Dedifferentiated amniotic fluid mesenchymal stem cell (primary cell): ENCODE data around the gene MAP3K7CL.

ENCODE experiments used
- DNase-seq: peaks from one replicate; pipeline ENCODE4 v3.0.0-alpha.2; 2016; ENCODE audit errors: extremely low spot score

The MAP3K7CL gene

DNA sequence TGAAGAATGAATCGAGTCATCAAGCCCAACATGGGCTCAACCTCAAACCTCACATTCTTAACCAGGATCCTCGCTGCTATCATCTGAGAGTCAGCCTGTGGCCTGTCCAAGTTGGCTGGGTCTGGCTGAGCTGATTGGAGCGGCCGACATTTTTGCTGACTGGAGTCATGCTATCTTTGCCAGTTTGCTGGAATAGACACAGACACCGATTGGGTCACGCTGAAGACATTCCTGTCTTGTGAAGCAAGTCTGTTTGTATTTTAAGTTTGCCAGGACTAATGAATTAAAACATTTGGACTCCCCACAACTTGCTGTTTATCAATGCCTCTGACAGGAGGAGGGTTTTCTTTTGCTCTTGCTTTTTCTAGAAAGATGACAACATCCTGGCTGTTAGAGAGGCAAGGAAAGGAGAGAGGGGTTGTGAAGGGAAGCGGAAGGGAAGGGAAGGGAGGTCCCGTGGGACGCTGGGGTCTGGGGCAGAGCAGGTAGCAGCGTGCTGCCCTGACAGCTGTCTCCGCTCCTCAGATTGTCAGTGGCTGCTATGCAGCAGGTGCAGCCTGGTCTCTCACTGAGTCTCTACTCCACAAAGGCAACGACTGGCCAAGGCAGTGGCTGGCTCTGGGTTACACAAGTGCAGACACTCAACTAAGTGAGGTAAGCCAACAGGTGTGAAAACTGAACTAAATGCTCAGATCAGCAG is at the start of gene MAP3K7CL:
MAP3K7CL (plus strand) TSS at position 375 of the 700 bp plus-strand sequence. CDS start 2,701 bp downstream, outside the sequence.
- peak; percentile 94 for DNase-seq

DNA sequence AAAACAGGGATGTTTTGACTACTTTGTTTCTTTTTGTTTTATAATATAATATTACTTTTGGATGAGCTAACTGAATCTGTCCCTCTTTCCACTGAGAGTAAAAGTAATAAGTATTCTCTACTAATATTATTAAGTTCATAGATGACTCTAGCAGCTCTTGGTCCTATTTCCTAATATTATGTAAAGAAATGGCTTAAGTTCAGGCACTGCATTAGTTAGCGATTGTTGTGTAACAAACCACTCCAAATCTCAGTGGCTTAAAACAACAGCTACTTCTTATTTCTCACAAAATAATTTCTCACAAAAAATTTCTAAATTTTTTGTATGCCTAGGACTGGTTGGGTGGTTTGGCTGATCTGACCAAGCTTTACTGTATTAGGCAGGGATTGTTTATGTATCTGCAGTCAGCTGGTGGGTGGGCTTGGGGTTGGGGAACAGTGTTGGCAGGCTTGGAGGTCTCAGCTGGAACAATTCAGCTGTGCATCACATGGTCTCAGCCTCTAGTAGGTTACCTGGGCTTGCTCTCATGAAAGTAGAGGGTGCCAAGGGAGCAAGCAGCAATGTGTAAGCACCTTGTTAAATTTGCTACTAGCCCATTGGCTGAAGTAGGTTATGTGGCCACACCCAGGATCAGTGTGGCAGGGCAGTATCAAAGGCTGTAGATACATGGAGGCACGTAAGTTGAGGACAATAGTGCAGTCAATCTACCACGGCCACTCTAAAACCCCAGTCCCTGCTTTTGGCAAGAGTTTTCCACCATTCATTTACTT is 48.2 kb upstream of the MAP3K7CL start:
- no peak for DNase-seq

DNA sequence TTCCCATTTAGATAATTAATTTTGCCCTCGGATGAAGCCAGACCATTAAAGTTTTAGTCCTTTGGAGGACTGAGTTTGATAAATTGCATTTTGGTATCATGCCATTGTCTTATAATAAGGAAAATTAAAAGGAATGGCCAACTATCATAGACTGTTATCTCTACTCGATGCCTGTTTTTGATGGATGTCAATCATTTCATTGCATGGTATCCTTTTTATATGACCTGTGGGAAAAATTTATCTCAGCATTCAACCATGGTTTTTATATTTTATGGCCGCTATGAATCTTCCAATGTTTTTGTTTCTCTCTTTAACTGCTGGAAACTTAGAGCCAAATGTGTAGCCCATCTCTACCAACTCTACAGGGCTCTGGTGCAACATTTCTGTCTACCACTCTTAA is 47.1 kb upstream of the MAP3K7CL start:
- DNase-seq = no peak

GRCh38 chr21:29084372-29084771 is 46.1 kb upstream of the MAP3K7CL start:
- no peak for DNase-seq

DNA sequence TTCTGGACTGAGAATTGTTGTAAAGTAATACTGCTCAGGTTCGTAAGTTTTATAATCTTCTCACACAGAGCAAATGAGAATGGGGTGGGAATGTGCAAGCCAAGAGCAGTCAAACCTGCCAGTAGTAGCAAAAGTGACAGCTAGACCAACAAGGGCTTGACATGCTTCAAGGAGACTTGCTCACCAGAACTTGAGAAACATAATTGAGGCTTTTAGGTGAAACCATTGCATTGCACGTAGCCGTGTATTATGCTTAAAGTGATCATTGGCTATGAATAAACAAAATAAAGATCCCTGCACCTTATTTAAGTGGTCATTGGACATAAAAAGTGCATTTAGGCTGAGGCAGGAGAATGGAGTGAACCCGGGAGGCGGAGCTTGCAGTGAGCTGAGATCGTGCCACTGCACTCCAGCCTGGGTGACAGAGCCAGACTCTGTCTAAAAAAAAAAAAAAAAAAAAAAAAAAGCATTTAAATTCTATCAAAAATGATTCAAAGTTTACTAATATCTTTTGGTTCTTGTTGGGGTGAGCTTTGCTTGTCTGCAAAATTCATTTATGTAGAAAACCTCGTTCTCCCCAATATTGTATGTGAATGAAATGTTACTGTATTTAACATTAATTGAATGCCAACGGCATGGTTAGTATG is 45.2 kb upstream of the MAP3K7CL start:
- no peak for DNase-seq

GRCh38 chr21:29091033-29091432 is 39.4 kb upstream of the MAP3K7CL start:
- peak; percentile 75 for DNase-seq

DNA sequence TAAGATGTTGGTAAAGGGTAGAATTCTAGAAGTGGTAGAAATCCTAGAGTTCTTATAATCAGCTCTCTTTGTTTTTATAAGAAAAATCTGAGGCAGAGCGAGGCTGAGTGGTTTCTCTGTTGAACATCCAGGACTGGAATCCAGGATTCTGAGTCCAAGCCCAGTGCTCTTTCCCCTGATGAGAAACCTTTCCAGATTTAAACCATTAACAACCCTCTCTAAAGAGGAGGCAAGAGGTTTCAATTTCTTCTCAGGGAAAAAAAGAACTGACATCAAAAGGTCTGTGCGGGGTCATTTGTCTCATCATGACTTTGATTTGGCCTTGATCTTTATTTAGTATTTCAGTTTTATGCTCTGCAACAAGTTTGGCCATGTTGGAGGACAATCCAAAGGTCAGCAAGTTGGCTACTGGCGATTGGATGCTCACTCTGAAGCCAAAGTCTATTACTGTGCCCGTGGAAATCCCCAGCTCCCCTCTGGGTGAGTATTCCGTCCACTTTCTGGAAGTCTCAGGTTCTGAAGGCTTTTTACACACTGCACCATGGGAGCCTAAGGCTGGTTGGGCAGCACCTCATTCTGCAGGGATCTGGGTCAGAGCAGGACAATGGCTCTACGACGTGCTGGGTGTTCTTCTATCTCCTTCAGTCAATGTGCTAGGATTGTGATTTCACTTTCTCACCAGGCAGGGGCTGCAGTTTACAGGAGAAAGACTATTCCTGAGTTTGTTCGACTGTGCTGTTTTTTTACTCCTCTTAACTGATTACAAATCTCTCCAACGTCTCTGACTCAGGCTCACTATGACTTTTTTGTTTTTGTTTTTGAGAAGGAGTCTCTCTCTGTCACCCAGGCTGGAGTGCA is 38.1 kb upstream of the MAP3K7CL start:
- DNase-seq = peak; percentile 34

DNA sequence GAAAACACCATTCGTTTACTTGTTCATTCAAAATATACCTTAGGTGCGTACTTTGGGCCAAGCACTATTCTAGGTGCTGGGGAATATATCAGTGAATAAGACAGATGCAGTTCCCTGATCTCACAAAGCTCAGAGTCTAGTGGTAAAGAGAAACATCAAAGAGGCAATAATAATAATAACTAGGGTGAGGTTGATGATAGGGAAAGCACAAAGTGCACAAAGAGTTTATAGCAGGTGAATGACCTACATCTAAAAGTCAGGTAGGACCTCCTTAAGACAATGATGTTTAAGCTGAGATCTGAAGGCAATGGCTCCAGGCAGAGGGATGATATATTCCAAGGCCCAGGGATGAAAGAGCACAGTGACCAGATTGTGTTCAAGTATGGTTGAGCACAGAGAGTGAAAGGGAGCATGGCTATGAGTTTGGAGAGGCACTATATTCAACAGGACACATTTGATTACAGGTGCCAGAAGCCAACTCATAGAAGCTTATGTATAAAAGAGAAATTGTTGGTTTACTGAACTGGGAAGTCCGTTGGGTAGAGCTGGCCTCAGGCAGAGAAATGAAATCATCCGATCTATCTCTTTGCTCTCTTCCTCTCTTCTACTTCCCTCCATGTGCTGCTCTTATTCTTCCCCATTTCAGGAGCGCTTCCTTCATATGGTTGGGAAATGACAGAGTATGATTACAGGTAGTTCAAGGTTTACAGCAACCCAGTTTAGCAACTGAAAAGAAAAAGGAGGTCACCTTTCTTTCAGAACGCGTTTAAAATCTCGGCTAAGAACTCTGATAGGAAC is 34.0 kb upstream of the MAP3K7CL start:
- DNase-seq = no peak

DNA sequence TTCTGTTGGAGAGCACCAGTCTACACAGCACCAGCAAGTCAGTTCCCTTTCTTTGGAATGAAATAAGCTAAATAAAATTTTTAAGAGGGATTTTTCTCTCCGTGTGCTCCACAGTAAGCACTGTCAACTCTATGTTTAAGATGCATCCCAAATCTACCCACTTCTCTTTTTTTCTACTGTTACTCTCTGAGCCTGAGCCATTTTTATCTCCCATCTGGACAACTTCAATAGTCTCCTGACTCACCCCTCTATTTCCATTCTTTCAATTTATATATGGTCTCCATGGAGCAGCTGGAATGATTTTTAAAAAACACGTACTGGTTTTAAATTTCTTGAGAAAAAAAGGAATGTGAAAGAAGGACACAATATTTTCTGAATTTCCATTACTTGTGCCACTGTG is 32.3 kb upstream of the MAP3K7CL start:
- DNase-seq = no peak

DNA sequence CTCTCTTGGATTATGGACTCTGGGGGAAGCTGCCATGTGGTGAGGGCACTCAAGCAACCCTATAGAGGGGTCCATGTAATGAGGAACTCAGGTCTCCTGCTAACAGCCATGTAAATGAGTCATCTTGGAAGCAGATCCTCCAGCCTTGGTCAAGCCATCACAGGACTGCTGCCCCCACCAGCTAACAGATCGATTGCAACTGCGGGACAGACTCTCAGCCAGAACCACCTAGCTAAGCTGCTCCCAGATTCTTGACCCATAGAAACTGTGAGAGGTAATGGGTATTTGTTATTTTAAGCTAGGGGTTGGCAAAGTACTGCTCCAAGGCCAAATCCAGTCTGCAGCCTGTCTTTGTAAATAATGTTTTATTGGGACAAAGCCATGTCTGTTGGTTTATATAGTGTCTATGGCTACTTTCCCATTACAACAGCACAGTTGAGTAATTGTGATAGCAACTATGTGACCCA is 27.6 kb upstream of the MAP3K7CL start:
- no peak for DNase-seq

GRCh38 chr21:29104239-29104708 is 26.2 kb upstream of the MAP3K7CL start:
- no peak for DNase-seq

- DNase-seq = no peak
Measured at GRCh38 chr21:29105218-29105617, 25.2 kb upstream of the MAP3K7CL start.

DNA sequence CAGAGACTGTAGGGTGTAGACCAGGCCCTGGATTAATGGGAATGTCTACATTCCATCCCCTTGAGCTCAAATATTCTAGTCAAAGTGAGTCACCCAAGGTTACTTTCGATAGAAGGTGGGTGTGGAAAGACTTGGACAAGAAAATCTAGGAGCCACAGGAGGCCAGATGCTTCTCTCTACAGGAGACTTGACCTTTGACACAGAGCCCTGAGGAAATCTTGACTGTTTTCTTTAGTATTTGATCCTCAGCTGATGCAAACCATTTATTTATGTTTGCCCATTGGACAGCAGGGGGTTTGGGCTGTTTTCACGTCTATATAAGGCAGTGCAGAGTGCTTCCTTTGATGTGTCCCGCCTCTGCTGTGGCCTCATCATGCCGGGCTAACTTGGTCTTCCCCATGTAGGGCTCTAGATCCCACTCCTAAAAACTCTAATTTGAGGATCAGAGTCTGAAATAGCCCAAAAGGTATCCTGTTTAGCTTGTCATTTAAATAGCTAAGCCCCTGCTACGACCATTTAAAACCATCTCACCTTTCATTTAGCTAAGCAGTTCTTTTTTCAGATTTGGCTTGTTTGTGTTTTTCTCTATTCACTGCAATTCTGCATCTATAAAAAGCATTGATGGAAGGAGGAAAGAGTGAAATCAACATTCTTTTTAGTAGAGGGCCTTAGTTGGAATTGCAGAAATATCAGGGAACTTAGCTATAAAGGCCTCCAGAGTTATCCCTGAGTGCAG is 15.5 kb upstream of the MAP3K7CL start:
- DNase-seq = no peak

GRCh38 chr21:29115899-29116298 is 14.5 kb upstream of the MAP3K7CL start:
- no peak for DNase-seq

DNA sequence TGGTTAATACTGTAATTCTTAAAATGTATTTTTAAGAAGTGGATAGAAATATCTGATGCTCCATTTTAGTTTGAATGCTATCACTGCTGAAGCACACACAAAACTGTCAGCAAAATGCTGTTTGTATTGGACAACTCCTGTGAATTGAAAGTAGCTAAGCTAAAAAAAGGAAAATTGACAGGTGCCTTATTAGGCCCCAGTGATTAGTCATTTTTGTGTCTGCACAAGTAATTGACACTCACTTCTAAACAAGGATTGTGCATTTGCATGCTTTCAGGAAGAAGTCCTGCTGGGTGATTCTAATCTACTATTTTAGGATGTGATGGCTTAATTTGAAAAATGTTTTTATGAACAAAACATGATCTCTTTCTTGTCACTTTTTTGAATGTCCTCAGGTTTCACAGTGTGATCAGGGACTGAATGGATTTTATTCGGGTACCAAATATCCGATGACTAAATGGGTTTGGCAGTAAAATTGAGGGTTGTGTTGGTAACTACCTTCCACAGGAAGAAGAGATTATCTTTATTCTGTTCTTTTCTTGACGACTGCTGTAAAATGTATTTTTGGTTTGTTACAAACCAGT is 13.0 kb upstream of the MAP3K7CL start:
- no peak for DNase-seq

- DNase-seq = no peak
Measured at GRCh38 chr21:29121759-29122158, 8.7 kb upstream of the MAP3K7CL start.

DNA sequence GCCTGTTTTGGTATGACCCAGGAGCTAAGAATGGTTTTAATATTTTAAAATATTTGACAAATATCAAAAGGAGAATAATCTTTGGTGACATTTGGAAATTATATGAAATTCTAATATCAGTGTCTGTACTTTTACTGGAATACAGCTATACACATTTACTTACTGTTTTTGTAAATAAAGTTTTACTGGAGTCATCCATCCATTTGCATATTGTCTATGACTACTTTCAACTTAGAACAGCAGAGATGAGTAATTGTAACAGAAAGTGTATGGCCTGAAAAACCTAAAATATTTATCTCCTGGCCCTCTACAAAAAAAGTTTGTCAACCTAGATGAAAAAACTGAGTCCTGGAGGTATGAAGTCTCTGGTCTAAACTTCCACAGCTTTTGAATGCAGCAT is 5.8 kb upstream of the MAP3K7CL start:
- no peak for DNase-seq

DNA sequence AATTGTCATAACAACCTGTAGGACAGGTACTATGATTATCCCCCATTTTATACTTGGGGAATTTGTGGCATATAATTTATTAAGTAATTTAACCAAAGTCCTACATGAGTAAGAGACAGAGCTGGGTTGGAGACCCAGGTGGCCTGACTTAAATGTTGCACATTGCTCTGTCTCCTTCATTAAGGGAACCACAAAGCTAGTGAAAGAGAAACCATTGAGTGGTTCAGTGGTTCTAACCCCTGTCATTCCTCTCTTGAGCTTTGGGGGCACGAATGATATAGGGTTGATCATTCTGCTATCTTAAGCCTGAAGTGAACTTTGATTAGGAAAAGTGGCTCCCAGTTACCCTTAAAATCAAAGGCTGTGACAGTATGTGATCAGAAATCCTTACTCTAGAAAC is 5.3 kb upstream of the MAP3K7CL start:
- no peak for DNase-seq

GRCh38 chr21:29125979-29126378 is 4.5 kb upstream of the MAP3K7CL start:
- DNase-seq = no peak

DNA sequence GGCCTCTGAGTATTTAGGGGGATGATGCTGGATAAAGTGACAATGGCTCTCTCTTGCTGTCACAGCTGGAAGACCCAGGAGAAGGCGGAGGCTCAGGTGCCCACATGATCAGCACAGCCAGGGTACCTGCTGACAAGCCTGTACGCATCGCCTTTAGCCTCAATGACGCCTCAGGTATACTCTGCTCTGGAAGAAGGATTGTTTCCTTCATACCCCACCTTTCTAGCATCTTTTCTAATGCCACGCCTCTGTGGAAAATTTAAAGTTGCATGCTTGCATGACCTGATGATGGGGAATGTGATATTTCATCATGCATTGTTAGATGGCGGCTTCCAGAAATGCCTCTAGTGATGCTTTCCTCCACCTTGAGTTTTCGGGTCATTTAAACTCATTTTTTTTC is 2.8 kb downstream of the MAP3K7CL start:
- DNase-seq = no peak
